IgD-negative memory B cell (primary cell): Measurements from ENCODE around the gene DMRTB1. TPM values are rescaled to one million over a fixed set of nuclear protein-coding genes. Genes with fewer than 3 reads are reported as not detected.
"Not testable (repeated sequence)": the region's sequence is repeated elsewhere in the genome, so short reads cannot be mapped to it uniquely, and the experiment has no call there.

ENCODE experiments used
- H3K27ac Mint-ChIP-seq, 3 donors: one replicate each; pipeline ENCODE4 v1.8.0; 2020 to 2022; ENCODE audit warnings: mild to moderate bottlenecking in 3 of 3, mixed read lengths in 3 of 3, moderate library complexity in 1 of 3
- H3K27me3 Mint-ChIP-seq: one replicate; pipeline ENCODE4 v1.8.0; 2021; ENCODE audit warnings: mixed read lengths
- H3K36me3 Mint-ChIP-seq: one replicate; pipeline ENCODE4 v1.8.0; 2020; ENCODE audit warnings: mild to moderate bottlenecking, mixed read lengths
- H3K4me1 Mint-ChIP-seq, 3 donors: one replicate each; pipeline ENCODE4 v1.8.0; 2020 to 2022; ENCODE audit warnings: mixed read lengths in 3 of 3, mild to moderate bottlenecking in 1 of 3
- H3K4me3 Mint-ChIP-seq, 4 donors: one replicate each; pipeline ENCODE4 v1.8.0; 2020 to 2022; ENCODE audit warnings: mild to moderate bottlenecking in 4 of 4, mixed read lengths in 4 of 4, moderate library complexity in 3 of 4
- H3K9me3 Mint-ChIP-seq, 3 donors: one replicate each; pipeline ENCODE4 v1.8.0; 2020 to 2021; ENCODE audit warnings: mixed read lengths in 3 of 3, mild to moderate bottlenecking in 1 of 3
- polyA plus RNA-seq: library from polyadenylated mRNA; unstranded; fragments of 300-500 nt; fragmentation: Illumina TruSeq; gene quantifications from one replicate; pipeline ENCODE4 v1.2.3, GENCODE V29; 2021

Gene DMRTB1
- polyA plus RNA-seq, 1 donor from 2014 or later, result not detected

GRCh38 chr1:53421208-53421607 lies 38.0 kb upstream of the DMRTB1 start:
- Mint-ChIP-seq H3K27me3 (peaks cover 12% of the 10 kb centered on the region), H3K4me3 (no peak overlapping the region), H3K27ac (peak overlapping the region in 1 of 3 donors; percentile 51), H3K4me1 (peaks cover 0 to 1% (median 0%) of the 10 kb centered on the region in 3 donors), H3K36me3 (no peaks in the 10 kb centered on the region), H3K9me3 (peaks cover 4 to 7% (median 7%) of the 10 kb centered on the region in 3 donors)

- no peak overlapping the region for H3K4me3 Mint-ChIP-seq
- H3K27me3 Mint-ChIP-seq, result peaks cover 32% of the 10 kb centered on the region
- H3K4me1 Mint-ChIP-seq, result no peaks in the 10 kb centered on the region
- peaks cover 1% of the 10 kb centered on the region for H3K36me3 Mint-ChIP-seq
- H3K9me3 Mint-ChIP-seq, result peaks cover 0 to 4% (median 0%) of the 10 kb centered on the region in 3 donors
- H3K27ac Mint-ChIP-seq, result no peak overlapping the region
Measured at GRCh38 chr1:53430261-53430660, 28.9 kb upstream of the DMRTB1 start.

GRCh38 chr1:53430779-53431178 lies 28.4 kb upstream of the DMRTB1 start:
- H3K36me3 Mint-ChIP-seq, result peaks cover 1% of the 10 kb centered on the region
- H3K27ac Mint-ChIP-seq, result no peak overlapping the region
- no peak overlapping the region for H3K4me3 Mint-ChIP-seq
- H3K27me3 Mint-ChIP-seq, result peaks cover 32% of the 10 kb centered on the region
- no peaks in the 10 kb centered on the region for H3K4me1 Mint-ChIP-seq
- peaks cover 0 to 4% (median 0%) of the 10 kb centered on the region in 3 donors for H3K9me3 Mint-ChIP-seq

GRCh38 chr1:53431244-53431643 lies 28.0 kb upstream of the DMRTB1 start:
- Mint-ChIP-seq H3K36me3 (peaks cover 1% of the 10 kb centered on the region), H3K27me3 (peaks cover 32% of the 10 kb centered on the region), H3K4me1 (no peaks in the 10 kb centered on the region), H3K27ac (no peak overlapping the region), H3K4me3 (no peak overlapping the region), H3K9me3 (peaks cover 0 to 4% (median 0%) of the 10 kb centered on the region in 3 donors)

- Mint-ChIP-seq H3K4me1 (no peaks in the 10 kb centered on the region), H3K9me3 (peaks cover 0 to 4% (median 0%) of the 10 kb centered on the region in 3 donors), H3K36me3 (peaks cover 1% of the 10 kb centered on the region), H3K27ac (no peak overlapping the region), H3K4me3 (no peak overlapping the region), H3K27me3 (peaks cover 30% of the 10 kb centered on the region)
Measured at GRCh38 chr1:53431805-53432565, 27.2 kb upstream of the DMRTB1 start.

- no peaks in the 10 kb centered on the region for H3K4me1 Mint-ChIP-seq
- no peak overlapping the region for H3K4me3 Mint-ChIP-seq
- H3K27me3 Mint-ChIP-seq, result peaks cover 28% of the 10 kb centered on the region
- peaks cover 1% of the 10 kb centered on the region for H3K36me3 Mint-ChIP-seq
- H3K9me3 Mint-ChIP-seq, result peaks cover 0 to 4% (median 0%) of the 10 kb centered on the region in 3 donors
- H3K27ac Mint-ChIP-seq, result no peak overlapping the region
Measured at GRCh38 chr1:53432611-53433010, 26.6 kb upstream of the DMRTB1 start.

GRCh38 chr1:53434405-53435007 lies 24.7 kb upstream of the DMRTB1 start:
- not testable (repeated sequence) for H3K9me3 Mint-ChIP-seq, H3K4me1 Mint-ChIP-seq, H3K27ac Mint-ChIP-seq, H3K36me3 Mint-ChIP-seq
- peaks cover 28% of the 10 kb centered on the region for H3K27me3 Mint-ChIP-seq
- peak overlapping the region in 1 of 4 donors; percentile 48 for H3K4me3 Mint-ChIP-seq

GRCh38 chr1:53435151-53435550 lies 24.0 kb upstream of the DMRTB1 start:
- Mint-ChIP-seq H3K36me3 (peaks cover 1% of the 10 kb centered on the region), H3K27me3 (peaks cover 25% of the 10 kb centered on the region), H3K4me3 (peak overlapping the region in 1 of 4 donors; percentile 48), H3K27ac (peak overlapping the region in 1 of 3 donors; percentile 26), H3K4me1 (no peaks in the 10 kb centered on the region), H3K9me3 (peaks cover 0 to 4% (median 0%) of the 10 kb centered on the region in 3 donors)

GRCh38 chr1:53438427-53439336 lies 20.5 kb upstream of the DMRTB1 start:
- no peaks in the 10 kb centered on the region for H3K4me1 Mint-ChIP-seq
- H3K27ac Mint-ChIP-seq, result no peak overlapping the region
- peaks cover 1% of the 10 kb centered on the region for H3K36me3 Mint-ChIP-seq
- H3K27me3 Mint-ChIP-seq, result peaks cover 13% of the 10 kb centered on the region
- peaks cover 0 to 4% (median 0%) of the 10 kb centered on the region in 3 donors for H3K9me3 Mint-ChIP-seq
- no peak overlapping the region for H3K4me3 Mint-ChIP-seq

- H3K27ac Mint-ChIP-seq, result no peak overlapping the region
- peaks cover 7% of the 10 kb centered on the region for H3K27me3 Mint-ChIP-seq
- no peaks in the 10 kb centered on the region for H3K4me1 Mint-ChIP-seq
- peaks cover 1% of the 10 kb centered on the region for H3K36me3 Mint-ChIP-seq
- H3K9me3 Mint-ChIP-seq, result peaks cover 0 to 1% (median 0%) of the 10 kb centered on the region in 3 donors
- no peak overlapping the region for H3K4me3 Mint-ChIP-seq
Measured at GRCh38 chr1:53439337-53440207, 19.6 kb upstream of the DMRTB1 start.

GRCh38 chr1:53440633-53441032 lies 18.6 kb upstream of the DMRTB1 start:
- Mint-ChIP-seq H3K4me3 (no peak overlapping the region), H3K9me3 (no peaks in the 10 kb centered on the region), H3K4me1 (no peaks in the 10 kb centered on the region), H3K36me3 (no peaks in the 10 kb centered on the region), H3K27me3 (peaks cover 2% of the 10 kb centered on the region), H3K27ac (no peak overlapping the region)

- Mint-ChIP-seq H3K9me3 (no peaks in the 10 kb centered on the region), H3K27me3 (no peaks in the 10 kb centered on the region), H3K27ac (no peak overlapping the region)
Measured at GRCh38 chr1:53442299-53442698, 16.9 kb upstream of the DMRTB1 start.

GRCh38 chr1:53446051-53446450 lies 13.1 kb upstream of the DMRTB1 start:
- no peaks in the 10 kb centered on the region for H3K4me1 Mint-ChIP-seq
- no peak overlapping the region for H3K4me3 Mint-ChIP-seq
- H3K27me3 Mint-ChIP-seq, result peaks cover 4% of the 10 kb centered on the region
- no peak overlapping the region for H3K27ac Mint-ChIP-seq
- no peaks in the 10 kb centered on the region for H3K9me3 Mint-ChIP-seq
- no peaks in the 10 kb centered on the region for H3K36me3 Mint-ChIP-seq

More at GRCh38 chr1:53442299-53442698, 16.9 kb upstream of the DMRTB1 start:
- Mint-ChIP-seq H3K4me3 (no peak overlapping the region), H3K36me3 (no peaks in the 10 kb centered on the region), H3K4me1 (no peaks in the 10 kb centered on the region)

- Mint-ChIP-seq H3K36me3 (no peaks in the 10 kb centered on the region), H3K27ac (peak overlapping the region in 1 of 3 donors; percentile 11), H3K4me1 (no peaks in the 10 kb centered on the region), H3K9me3 (no peaks in the 10 kb centered on the region), H3K27me3 (peaks cover 4% of the 10 kb centered on the region), H3K4me3 (no peak overlapping the region)
Measured at GRCh38 chr1:53447413-53447812, 11.8 kb upstream of the DMRTB1 start.
